Liver (tissue), 9 donors: ENCODE results near the gene PLPP2. TPM values are rescaled to one million over a fixed set of nuclear protein-coding genes. Genes with fewer than 3 reads are reported as not detected.

Experiments used
- DNase-seq: peaks from one replicate; pipeline ENCODE4 v3.0.0-alpha.2; 2017; ENCODE audit warnings: low spot score
- H3K27ac ChIP-seq, 2 donors: one replicate each; pipeline ENCODE4 v1.7.0; 2013; ENCODE audit warnings: inconsistent platforms in 2 of 2, low read length in 2 of 2, control low read depth in 1 of 2, low read depth in 1 of 2, mild to moderate bottlenecking in 1 of 2
- H3K27me3 ChIP-seq, 4 donors: one replicate each; pipeline versions ENCODE4 v1.6.1 to v1.7.0; 2013; ENCODE audit warnings: low read length in 3 of 4, inconsistent platforms in 1 of 4, mild to moderate bottlenecking in 1 of 4, moderate library complexity in 1 of 4; ENCODE audit not compliant: control insufficient read depth in 4 of 4, insufficient read depth in 4 of 4
- H3K36me3 ChIP-seq, 4 donors: one replicate each; pipeline versions ENCODE4 v1.6.1 to v1.7.0; 2013; ENCODE audit warnings: low read length in 3 of 4, mild to moderate bottlenecking in 3 of 4, low read depth in 1 of 4, moderate library complexity in 1 of 4; ENCODE audit not compliant: control insufficient read depth in 4 of 4, insufficient read depth in 3 of 4
- H3K4me1 ChIP-seq, 4 donors: one replicate each; pipeline versions ENCODE4 v1.6.1 to v1.7.0; 2013; ENCODE audit warnings: low read length in 3 of 4, mild to moderate bottlenecking in 3 of 4, moderate library complexity in 1 of 4; ENCODE audit not compliant: control insufficient read depth in 4 of 4, insufficient read depth in 4 of 4
- H3K4me3 ChIP-seq, 3 donors: one replicate each; pipeline versions ENCODE4 v1.6.1 to v1.7.0; 2013; ENCODE audit warnings: low read length in 3 of 3, control low read depth in 1 of 3, low read depth in 1 of 3, mild to moderate bottlenecking in 1 of 3
- H3K9ac ChIP-seq, 2 donors: one replicate each; pipeline ENCODE4 v1.7.0; 2013; ENCODE audit warnings: low read length in 2 of 2, mild to moderate bottlenecking in 2 of 2, moderate library complexity in 2 of 2, control low read depth in 1 of 2, low read depth in 1 of 2
- H3K9me3 ChIP-seq, 4 donors: one replicate each; pipeline versions ENCODE4 v1.6.1 to v1.7.0; 2013; ENCODE audit warnings: low read length in 3 of 4; ENCODE audit not compliant: control insufficient read depth in 4 of 4
- EGR1 ChIP-seq, 2 donors: IDR thresholded peaks; 2 replicates each; pipeline ENCODE4 v1.6.1; 2016 to 2018; ENCODE audit warnings: antibody characterized with exemption in 2 of 2, low read depth in 2 of 2
- FOXA1 ChIP-seq: IDR thresholded peaks from 2 replicates; pipeline ENCODE4 v1.6.1; 2016; ENCODE audit warnings: antibody characterized with exemption
- FOXA2 ChIP-seq: IDR thresholded peaks from 2 replicates; pipeline ENCODE4 v1.6.1; 2016; ENCODE audit warnings: antibody characterized with exemption
- GABPA ChIP-seq, 2 donors: IDR thresholded peaks in 1 of 2; conservative IDR thresholded peaks in 1 of 2; 2 replicates each; pipeline ENCODE4 v1.6.1; 2016; ENCODE audit warnings: antibody characterized with exemption in 2 of 2, mild to moderate bottlenecking in 1 of 2, moderate library complexity in 1 of 2
- HNF4A ChIP-seq, 2 donors: conservative IDR thresholded peaks; 2 replicates each; pipeline ENCODE4 v1.6.1; 2016; ENCODE audit warnings: antibody characterized with exemption in 2 of 2, mild to moderate bottlenecking in 2 of 2
- HNF4G ChIP-seq: IDR thresholded peaks from 2 replicates; pipeline ENCODE4 v1.6.1; 2016; ENCODE audit warnings: antibody characterized with exemption
- JUND ChIP-seq, 2 donors: IDR thresholded peaks; 2 replicates each; pipeline ENCODE4 v1.6.1; 2016; ENCODE audit warnings: antibody characterized with exemption in 2 of 2
- RAD21 ChIP-seq, 2 donors: IDR thresholded peaks; 2 replicates each; pipeline ENCODE4 v1.6.1; 2016; ENCODE audit warnings: antibody characterized with exemption in 2 of 2, mild to moderate bottlenecking in 2 of 2
- SP1 ChIP-seq: IDR thresholded peaks from 2 replicates; pipeline ENCODE4 v1.6.1; 2018; ENCODE audit warnings: antibody characterized with exemption, mild to moderate bottlenecking
- TAF1 ChIP-seq: conservative IDR thresholded peaks from 2 replicates; pipeline ENCODE4 v1.6.1; 2016; ENCODE audit warnings: antibody characterized with exemption, mild to moderate bottlenecking
- WGBS: extraction: QIAGEN DNeasy Blood & Tissue Kit; methylation state at CpG from one replicate; pipeline ENCODE4 v1.1.7; 2013; 5-methylcytosine and 5-hydroxymethylcytosine counted together
- polyA plus RNA-seq, 2 donors: library from polyadenylated mRNA; stranded (reverse) in 1 of 2; unstranded in 1 of 2; fragments of 200-250 nt in 1 of 2; fragments of >200 nt in 1 of 2; fragmentation: Nextera tagmentation in 1 of 2; extraction: Ambion mirVana in 1 of 2; gene quantifications; one replicate each; pipeline versions ENCODE4 v1.2.1 to v1.2.3, GENCODE V29; 2013 to 2015
- total RNA-seq, 2 donors: library from RNA; depleted of rRNA; stranded (reverse); fragments of >200 nt; gene quantifications; one replicate each; pipeline ENCODE4 v1.2.3, GENCODE V29; 2014
- TF ChIP-seq, protein P1 (sequence below): IDR thresholded peaks from 2 replicates; pipeline ENCODE4 v1.6.1; 2016; ENCODE audit warnings: antibody characterized with exemption
- TF ChIP-seq, protein P2 (sequence below): IDR thresholded peaks from 2 replicates; pipeline ENCODE4 v1.6.1; 2016; ENCODE audit warnings: antibody characterized with exemption, mild to moderate bottlenecking
- TF ChIP-seq, protein P3 (sequence below): IDR thresholded peaks from 2 replicates; pipeline ENCODE4 v1.6.1; 2016; ENCODE audit warnings: antibody characterized with exemption
- TF ChIP-seq, protein P4 (sequence below): IDR thresholded peaks from 2 replicates; pipeline ENCODE4 v1.6.1; 2016; ENCODE audit warnings: antibody characterized with exemption
- donor health status: healthy.
- donor health status: healthy.
- donor health status: healthy.
- donor health status: healthy.
- donor health status: healthy.

PLPP2 gene
- total and polyA plus RNA-seq, 4 donors = 0.75 to 5.9 (median 2.0) TPM

DNA sequence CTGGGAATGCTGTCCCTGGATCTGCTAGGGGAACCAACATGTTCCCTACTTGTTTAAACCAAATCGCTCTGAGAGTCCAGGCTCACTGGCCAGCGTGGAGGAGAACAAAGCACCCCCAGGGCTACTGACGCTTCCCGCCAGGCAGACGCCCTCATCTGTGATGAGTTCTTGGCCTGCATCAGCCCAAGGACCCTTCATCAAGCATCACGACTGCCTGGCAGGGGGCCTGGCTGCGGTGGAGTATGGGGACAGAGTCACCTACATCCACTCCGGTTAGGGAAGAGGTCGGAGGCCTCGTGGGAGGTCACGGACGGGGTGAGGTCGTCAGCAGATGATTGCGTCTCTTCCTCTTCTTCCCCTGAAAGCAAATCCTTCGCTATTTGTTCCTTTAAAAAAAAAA, 35.7 kb upstream of the PLPP2 start (continued):
- TF ChIP-seq, protein P1, sequence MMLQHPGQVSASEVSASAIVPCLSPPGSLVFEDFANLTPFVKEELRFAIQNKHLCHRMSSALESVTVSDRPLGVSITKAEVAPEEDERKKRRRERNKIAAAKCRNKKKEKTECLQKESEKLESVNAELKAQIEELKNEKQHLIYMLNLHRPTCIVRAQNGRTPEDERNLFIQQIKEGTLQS = no peak
- TF ChIP-seq SP1 = no peak

DNA sequence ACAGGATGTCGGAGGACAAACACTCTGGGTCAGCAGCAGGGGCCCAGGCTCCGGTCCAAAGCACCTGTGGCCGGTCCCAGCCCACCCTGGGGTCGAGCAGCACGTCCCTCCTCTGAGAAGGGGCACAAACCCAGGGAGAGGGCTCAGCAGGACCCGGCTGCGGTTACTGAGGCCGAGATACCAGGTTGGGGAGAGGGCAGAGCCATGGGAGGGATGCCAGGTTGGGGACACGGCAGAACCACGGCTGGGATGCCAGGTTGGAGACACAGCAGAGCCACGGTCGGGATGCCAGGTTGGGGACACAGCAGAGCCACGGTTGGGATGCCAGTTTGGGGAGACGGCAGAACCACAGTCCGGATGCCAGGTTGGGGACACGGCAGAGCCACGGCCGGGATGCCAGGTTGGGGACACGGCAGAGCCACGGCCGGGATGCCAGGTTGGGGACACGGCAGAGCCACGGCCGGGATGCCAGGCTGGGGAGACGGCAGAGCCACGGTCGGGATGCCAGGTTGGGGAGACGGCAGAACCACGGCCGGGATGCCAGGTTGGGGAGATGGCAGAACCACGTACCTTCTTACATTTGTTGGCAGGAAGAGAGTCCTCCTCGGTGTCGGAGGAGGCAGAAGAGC, 34.8 kb upstream of the PLPP2 start:
- H3K36me3 ChIP-seq = peaks cover 9 to 52% (median 21%) of the 10 kb centered on the region in 4 donors
- TF ChIP-seq GABPA (IDR thresholded peaks at IDR 0.05 in 1 of 2, conservative IDR thresholded peaks at IDR 0.05 in 1 of 2) = no peak
- TF ChIP-seq, protein P2, sequence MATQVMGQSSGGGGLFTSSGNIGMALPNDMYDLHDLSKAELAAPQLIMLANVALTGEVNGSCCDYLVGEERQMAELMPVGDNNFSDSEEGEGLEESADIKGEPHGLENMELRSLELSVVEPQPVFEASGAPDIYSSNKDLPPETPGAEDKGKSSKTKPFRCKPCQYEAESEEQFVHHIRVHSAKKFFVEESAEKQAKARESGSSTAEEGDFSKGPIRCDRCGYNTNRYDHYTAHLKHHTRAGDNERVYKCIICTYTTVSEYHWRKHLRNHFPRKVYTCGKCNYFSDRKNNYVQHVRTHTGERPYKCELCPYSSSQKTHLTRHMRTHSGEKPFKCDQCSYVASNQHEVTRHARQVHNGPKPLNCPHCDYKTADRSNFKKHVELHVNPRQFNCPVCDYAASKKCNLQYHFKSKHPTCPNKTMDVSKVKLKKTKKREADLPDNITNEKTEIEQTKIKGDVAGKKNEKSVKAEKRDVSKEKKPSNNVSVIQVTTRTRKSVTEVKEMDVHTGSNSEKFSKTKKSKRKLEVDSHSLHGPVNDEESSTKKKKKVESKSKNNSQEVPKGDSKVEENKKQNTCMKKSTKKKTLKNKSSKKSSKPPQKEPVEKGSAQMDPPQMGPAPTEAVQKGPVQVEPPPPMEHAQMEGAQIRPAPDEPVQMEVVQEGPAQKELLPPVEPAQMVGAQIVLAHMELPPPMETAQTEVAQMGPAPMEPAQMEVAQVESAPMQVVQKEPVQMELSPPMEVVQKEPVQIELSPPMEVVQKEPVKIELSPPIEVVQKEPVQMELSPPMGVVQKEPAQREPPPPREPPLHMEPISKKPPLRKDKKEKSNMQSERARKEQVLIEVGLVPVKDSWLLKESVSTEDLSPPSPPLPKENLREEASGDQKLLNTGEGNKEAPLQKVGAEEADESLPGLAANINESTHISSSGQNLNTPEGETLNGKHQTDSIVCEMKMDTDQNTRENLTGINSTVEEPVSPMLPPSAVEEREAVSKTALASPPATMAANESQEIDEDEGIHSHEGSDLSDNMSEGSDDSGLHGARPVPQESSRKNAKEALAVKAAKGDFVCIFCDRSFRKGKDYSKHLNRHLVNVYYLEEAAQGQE = no peak
- no peak for TF ChIP-seq HNF4G
- no peak for TF ChIP-seq TAF1
- no peak for TF ChIP-seq RAD21 (IDR thresholded peaks at IDR 0.05)
- TF ChIP-seq EGR1 (IDR thresholded peaks at IDR 0.05; ENCODE audit: low read depth in 2 of 2) = no peak
- no peak for TF ChIP-seq JUND (IDR thresholded peaks at IDR 0.05)
- no peak for TF ChIP-seq FOXA2
- TF ChIP-seq, protein P3, sequence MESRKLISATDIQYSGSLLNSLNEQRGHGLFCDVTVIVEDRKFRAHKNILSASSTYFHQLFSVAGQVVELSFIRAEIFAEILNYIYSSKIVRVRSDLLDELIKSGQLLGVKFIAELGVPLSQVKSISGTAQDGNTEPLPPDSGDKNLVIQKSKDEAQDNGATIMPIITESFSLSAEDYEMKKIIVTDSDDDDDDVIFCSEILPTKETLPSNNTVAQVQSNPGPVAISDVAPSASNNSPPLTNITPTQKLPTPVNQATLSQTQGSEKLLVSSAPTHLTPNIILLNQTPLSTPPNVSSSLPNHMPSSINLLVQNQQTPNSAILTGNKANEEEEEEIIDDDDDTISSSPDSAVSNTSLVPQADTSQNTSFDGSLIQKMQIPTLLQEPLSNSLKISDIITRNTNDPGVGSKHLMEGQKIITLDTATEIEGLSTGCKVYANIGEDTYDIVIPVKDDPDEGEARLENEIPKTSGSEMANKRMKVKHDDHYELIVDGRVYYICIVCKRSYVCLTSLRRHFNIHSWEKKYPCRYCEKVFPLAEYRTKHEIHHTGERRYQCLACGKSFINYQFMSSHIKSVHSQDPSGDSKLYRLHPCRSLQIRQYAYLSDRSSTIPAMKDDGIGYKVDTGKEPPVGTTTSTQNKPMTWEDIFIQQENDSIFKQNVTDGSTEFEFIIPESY = no peak
- TF ChIP-seq, protein P4, sequence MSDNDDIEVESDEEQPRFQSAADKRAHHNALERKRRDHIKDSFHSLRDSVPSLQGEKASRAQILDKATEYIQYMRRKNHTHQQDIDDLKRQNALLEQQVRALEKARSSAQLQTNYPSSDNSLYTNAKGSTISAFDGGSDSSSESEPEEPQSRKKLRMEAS = no peak
- no peak for TF ChIP-seq HNF4A (conservative IDR thresholded peaks at IDR 0.05)
- no peak for TF ChIP-seq FOXA1
- TF ChIP-seq, protein P1 = no peak
- no peak overlapping the region for H3K9ac ChIP-seq
- no peak overlapping the region for H3K27ac ChIP-seq
- 96% methylated on average over 33 of the region's 33 CpGs for WGBS
- H3K9me3 ChIP-seq = peaks cover 3 to 16% (median 6%) of the 10 kb centered on the region in 4 donors
- no peak overlapping the region for H3K4me3 ChIP-seq
- DNase-seq = no peak
- no peaks in the 10 kb centered on the region for H3K4me1 ChIP-seq
- H3K27me3 ChIP-seq = no peaks in the 10 kb centered on the region
